ENCODE results near the gene QSOX2. TPM values are rescaled to one million over a fixed set of nuclear protein-coding genes. Genes with fewer than 3 reads are reported as not detected.

QSOX2 gene
- polyA plus RNA-seq, 2 of the 4 experiments (the other 2 are of a cell fraction) = 22.3 to 30.2 TPM

DNA sequence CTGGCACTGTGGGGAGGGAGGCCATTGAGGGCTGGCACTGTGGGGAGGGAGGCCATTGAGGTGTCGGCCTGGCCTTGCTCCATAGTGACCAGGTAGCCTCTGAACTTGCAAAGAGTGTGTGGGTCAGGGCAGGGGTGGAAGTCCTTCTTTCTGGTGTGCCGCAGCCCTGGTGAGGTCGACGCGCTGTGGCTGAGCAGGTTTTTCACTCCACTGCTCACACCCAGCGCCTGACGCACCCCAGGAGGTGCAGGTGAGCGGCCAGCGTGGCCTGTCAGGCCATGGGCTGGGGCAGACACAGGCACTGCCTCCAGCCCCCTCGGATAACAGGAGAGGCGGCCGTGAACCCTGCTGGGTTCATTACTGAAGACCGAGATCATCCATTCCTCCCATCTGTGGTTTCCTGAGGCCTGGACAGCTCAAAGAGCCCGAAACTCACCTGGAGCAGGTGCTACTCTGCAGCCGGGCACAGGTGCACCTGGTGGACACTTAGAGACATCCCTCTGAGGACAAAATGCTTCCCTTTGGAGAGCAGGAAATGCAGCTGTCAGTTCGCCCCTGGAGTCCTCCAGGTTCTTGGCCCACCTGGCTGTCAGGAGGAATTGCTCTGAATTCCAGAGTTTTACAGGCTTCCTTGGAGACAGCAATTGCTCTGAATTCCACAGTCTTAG is 73.1 kb downstream of the QSOX2 start:
- Histone ChIP-seq H3K9me3 (no peaks in the 10 kb centered on the region), H3K4me1 (peaks cover 7% of the 10 kb centered on the region; the same call in 1 of the 3 replicates), H3K4me3 (no peak overlapping the region), H3K27ac (no peak overlapping the region), H3K4me2 (no peak overlapping the region)
- 76% methylated on average over 16 of the region's 16 CpGs for WGBS (ENCODE audit: missing lambda C conversion rate)
- ATAC-seq = no peak
- no peak for FAIRE-seq
- TF ChIP-seq TFCP2L1 (CRISPR knock-in tag; IDR thresholded peaks at IDR 0.05) = no peak
- TF ChIP-seq, protein P1, sequence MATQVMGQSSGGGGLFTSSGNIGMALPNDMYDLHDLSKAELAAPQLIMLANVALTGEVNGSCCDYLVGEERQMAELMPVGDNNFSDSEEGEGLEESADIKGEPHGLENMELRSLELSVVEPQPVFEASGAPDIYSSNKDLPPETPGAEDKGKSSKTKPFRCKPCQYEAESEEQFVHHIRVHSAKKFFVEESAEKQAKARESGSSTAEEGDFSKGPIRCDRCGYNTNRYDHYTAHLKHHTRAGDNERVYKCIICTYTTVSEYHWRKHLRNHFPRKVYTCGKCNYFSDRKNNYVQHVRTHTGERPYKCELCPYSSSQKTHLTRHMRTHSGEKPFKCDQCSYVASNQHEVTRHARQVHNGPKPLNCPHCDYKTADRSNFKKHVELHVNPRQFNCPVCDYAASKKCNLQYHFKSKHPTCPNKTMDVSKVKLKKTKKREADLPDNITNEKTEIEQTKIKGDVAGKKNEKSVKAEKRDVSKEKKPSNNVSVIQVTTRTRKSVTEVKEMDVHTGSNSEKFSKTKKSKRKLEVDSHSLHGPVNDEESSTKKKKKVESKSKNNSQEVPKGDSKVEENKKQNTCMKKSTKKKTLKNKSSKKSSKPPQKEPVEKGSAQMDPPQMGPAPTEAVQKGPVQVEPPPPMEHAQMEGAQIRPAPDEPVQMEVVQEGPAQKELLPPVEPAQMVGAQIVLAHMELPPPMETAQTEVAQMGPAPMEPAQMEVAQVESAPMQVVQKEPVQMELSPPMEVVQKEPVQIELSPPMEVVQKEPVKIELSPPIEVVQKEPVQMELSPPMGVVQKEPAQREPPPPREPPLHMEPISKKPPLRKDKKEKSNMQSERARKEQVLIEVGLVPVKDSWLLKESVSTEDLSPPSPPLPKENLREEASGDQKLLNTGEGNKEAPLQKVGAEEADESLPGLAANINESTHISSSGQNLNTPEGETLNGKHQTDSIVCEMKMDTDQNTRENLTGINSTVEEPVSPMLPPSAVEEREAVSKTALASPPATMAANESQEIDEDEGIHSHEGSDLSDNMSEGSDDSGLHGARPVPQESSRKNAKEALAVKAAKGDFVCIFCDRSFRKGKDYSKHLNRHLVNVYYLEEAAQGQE (IDR thresholded peaks at IDR 0.05) = no peak
- TF ChIP-seq RNF2 (IDR thresholded peaks at IDR 0.05; ENCODE audit: borderline replicate concordance, low read depth) = no peak
- TF ChIP-seq ZSCAN20 (CRISPR knock-in tag; IDR thresholded peaks at IDR 0.05) = no peak
- no peak for TF ChIP-seq RAD21 (conservative IDR thresholded peaks at IDR 0.05 in 1 of 2, IDR thresholded peaks at IDR 0.05 in 1 of 2)
- no peak for TF ChIP-seq JUN (IDR thresholded peaks at IDR 0.05)
- TF ChIP-seq, protein P2, sequence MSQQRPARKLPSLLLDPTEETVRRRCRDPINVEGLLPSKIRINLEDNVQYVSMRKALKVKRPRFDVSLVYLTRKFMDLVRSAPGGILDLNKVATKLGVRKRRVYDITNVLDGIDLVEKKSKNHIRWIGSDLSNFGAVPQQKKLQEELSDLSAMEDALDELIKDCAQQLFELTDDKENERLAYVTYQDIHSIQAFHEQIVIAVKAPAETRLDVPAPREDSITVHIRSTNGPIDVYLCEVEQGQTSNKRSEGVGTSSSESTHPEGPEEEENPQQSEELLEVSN (IDR thresholded peaks at IDR 0.05; ENCODE audit: borderline replicate concordance, low read depth) = no peak
- TF ChIP-seq ZC3H11A (IDR thresholded peaks at IDR 0.05) = no peak
- no peak for TF ChIP-seq FOSB (CRISPR knock-in tag; IDR thresholded peaks at IDR 0.05)
- TF ChIP-seq ZNF302 (CRISPR knock-in tag; IDR thresholded peaks at IDR 0.05) = no peak
- POLR2A ChIA-PET = interaction anchor here (0.6 kb wide), 1 partner anchor 15 kb away, joined by 7 read pairs; no protein-coding TSS in a partner anchor
- DNase-seq (ENCODE audit: low read depth in 1 of 2, low spot score in 1 of 2) = no peak
- CTCF ChIA-PET = interaction anchor here (1.1 to 7.5 kb wide), 4 partner anchors 13 to 111 kb away, joined by 3 to 64 read pairs (median 18); no protein-coding TSS in a partner anchor

DNA sequence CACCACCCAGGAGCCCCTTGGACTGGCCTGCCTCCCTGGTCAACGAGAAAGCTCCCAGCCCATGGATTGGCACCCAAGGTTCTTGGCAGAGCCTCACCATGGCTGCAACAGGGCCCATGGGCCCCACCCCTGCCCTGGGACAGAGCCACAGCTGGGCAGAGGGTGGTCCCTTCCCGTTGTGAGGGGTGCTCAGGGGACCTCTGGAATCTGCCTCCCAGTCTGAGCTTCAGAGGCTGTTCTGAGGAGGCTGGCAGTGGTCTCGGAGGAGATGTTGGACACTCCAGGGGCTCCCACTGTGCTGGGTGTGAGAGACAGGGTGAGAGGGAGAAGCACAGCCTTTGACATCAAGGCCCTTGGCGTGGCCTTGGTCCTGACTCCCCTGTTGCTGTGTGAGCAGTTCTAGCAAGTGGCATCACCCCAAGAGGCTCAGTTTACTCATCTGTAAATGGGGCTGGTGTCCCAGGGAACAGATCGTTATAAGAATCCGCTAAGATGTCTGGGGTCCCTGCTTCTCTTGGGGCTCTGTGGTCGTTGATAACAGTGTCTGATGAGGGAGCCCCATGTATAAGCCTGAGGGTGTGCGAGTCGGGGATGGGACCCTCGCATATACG is 73.7 kb downstream of the QSOX2 start:
- DNase-seq (ENCODE audit: low read depth in 1 of 2, low spot score in 1 of 2) = no peak
- no peak for FAIRE-seq
- H3K27ac ChIP-seq = no peak overlapping the region
- WGBS (ENCODE audit: missing lambda C conversion rate) = 74% methylated on average over 9 of the region's 11 CpGs
- TF ChIP-seq, protein P3, sequence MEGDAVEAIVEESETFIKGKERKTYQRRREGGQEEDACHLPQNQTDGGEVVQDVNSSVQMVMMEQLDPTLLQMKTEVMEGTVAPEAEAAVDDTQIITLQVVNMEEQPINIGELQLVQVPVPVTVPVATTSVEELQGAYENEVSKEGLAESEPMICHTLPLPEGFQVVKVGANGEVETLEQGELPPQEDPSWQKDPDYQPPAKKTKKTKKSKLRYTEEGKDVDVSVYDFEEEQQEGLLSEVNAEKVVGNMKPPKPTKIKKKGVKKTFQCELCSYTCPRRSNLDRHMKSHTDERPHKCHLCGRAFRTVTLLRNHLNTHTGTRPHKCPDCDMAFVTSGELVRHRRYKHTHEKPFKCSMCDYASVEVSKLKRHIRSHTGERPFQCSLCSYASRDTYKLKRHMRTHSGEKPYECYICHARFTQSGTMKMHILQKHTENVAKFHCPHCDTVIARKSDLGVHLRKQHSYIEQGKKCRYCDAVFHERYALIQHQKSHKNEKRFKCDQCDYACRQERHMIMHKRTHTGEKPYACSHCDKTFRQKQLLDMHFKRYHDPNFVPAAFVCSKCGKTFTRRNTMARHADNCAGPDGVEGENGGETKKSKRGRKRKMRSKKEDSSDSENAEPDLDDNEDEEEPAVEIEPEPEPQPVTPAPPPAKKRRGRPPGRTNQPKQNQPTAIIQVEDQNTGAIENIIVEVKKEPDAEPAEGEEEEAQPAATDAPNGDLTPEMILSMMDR (IDR thresholded peaks at IDR 0.05) = no peak
- TF ChIP-seq CHD2 (IDR thresholded peaks at IDR 0.05; ENCODE audit: low read length, partially characterized antibody) (no peak), ZFP36 (IDR thresholded peaks at IDR 0.05; ENCODE audit: borderline replicate concordance, partially characterized antibody) (no peak)
- ChIA-PET CTCF (interaction anchor here (0.9 to 7.5 kb wide), 9 partner anchors 13 to 112 kb away, joined by 3 to 64 read pairs (median 6); no protein-coding TSS in a partner anchor), POLR2A (interaction anchor here (0.6 kb wide), 1 partner anchor 16 kb away, joined by 7 read pairs; no protein-coding TSS in a partner anchor)
- peaks cover 7% of the 10 kb centered on the region; the same call in 1 of the 3 replicates for H3K4me1 ChIP-seq
- H3K4me2 ChIP-seq = no peak overlapping the region
- no peaks in the 10 kb centered on the region for H3K9me3 ChIP-seq
- ATAC-seq = no peak
- no peak overlapping the region for H3K4me3 ChIP-seq
